ENCODE results near the gene SESTD1. TPM values are rescaled to one million over a fixed set of nuclear protein-coding genes. Genes with fewer than 3 reads are reported as not detected.
"Not testable (repeated sequence)": the region's sequence is repeated elsewhere in the genome, so short reads cannot be mapped to it uniquely, and the experiment has no call there.

The SESTD1 gene
- total RNA-seq, 6 donors from 2014 or later = 38.0 to 108 (median 92.4) TPM

DNA sequence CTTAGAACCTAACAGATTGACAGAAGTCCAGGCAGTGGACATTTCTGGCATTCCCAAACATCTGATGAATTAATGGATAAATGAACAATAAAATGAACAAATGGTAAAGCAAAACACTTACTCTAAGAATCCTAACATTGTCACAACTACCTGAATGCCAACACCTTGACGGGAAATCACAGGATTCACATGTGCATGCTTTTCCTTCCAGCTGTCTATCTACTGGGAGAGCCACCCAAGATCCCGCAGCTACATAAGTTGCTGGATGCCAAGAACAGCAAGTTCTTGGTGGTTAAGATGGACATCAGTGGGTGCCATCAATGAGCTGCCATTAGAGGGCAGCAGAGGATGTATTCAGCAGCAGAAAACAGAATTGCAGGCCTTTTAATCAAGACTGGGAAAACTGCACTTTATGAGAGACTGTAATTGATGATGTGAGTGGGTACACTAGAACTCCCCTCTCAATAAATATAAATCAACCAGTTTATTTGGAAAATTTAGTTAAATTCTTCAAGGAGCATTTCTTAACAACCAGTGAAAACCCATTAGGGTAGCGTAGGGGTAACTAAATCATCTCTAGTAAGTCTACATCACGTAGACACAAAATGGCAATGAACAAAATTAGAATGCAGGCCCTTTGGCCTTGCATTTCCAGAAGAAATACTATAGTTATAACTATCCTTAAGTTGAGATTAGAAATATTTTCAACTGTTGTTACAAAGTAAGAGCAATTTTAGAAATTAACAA, 45.6 kb downstream of the SESTD1 start:
- peak in 1 of 2 donors; percentile 81 for DNase-seq
- WGBS, 2 donors = 56 to 57% methylated on average over 4 of the region's 4 CpGs

DNA sequence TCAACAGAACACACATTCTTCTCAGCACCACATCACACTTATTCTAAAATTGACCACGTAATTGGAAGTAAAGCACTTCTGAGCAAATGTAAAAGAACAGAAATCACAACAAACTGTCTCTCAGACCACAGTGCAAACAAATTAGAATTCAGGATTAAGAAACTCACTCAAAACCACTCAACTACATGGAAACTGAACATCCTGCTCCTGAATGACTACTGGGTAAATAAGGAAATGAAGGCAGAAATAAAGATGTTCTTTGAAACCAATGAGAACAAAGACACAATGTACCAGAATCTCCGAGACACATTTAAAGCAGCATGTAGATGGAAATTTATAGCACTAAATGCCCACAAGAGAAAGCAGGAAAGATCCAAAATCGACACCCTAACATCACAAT, 50.0 kb downstream of the SESTD1 start:
- H3K36me3 ChIP-seq; ATAC-seq (ENCODE audit: low FRiP score in 2 of 2); H3K27me3 ChIP-seq; H3K4me1 ChIP-seq; H3K9me3 ChIP-seq; DNase-seq; H3K4me3 ChIP-seq: not testable (repeated sequence)
- TF ChIP-seq EP300 (IDR thresholded peaks at IDR 0.05) = peak in 2 of 4 donors; percentile 78 to 91
- 76% methylated on average over 3 of the region's 3 CpGs; no CpG with 5 or more reads in 1 of the 2 donors for WGBS, 2 donors
- peak overlapping the region in 2 of 4 donors; percentile 15 to 23 for H3K27ac ChIP-seq

More for the DNA sequence above, 45.6 kb downstream of the SESTD1 start:
- peak; percentile 79 to 92 for ATAC-seq (ENCODE audit: low FRiP score in 2 of 2)
- Histone ChIP-seq H3K9me3 (no peaks in the 10 kb centered on the region), H3K4me3 (no peak overlapping the region), H3K27ac (no peak overlapping the region), H3K36me3 (no peaks in the 10 kb centered on the region), H3K27me3 (no peaks in the 10 kb centered on the region), H3K4me1 (peaks cover 0 to 9% (median 8%) of the 10 kb centered on the region in 4 donors)
- TF ChIP-seq POLR2AphosphoS5 (IDR thresholded peaks at IDR 0.05) (no peak), POLR2A (IDR thresholded peaks at IDR 0.05) (no peak), EP300 (IDR thresholded peaks at IDR 0.05) (no peak)
- TF ChIP-seq, protein P1, sequence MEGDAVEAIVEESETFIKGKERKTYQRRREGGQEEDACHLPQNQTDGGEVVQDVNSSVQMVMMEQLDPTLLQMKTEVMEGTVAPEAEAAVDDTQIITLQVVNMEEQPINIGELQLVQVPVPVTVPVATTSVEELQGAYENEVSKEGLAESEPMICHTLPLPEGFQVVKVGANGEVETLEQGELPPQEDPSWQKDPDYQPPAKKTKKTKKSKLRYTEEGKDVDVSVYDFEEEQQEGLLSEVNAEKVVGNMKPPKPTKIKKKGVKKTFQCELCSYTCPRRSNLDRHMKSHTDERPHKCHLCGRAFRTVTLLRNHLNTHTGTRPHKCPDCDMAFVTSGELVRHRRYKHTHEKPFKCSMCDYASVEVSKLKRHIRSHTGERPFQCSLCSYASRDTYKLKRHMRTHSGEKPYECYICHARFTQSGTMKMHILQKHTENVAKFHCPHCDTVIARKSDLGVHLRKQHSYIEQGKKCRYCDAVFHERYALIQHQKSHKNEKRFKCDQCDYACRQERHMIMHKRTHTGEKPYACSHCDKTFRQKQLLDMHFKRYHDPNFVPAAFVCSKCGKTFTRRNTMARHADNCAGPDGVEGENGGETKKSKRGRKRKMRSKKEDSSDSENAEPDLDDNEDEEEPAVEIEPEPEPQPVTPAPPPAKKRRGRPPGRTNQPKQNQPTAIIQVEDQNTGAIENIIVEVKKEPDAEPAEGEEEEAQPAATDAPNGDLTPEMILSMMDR (IDR thresholded peaks at IDR 0.05) = peak; percentile 34 to 78 (median 72)

DNA sequence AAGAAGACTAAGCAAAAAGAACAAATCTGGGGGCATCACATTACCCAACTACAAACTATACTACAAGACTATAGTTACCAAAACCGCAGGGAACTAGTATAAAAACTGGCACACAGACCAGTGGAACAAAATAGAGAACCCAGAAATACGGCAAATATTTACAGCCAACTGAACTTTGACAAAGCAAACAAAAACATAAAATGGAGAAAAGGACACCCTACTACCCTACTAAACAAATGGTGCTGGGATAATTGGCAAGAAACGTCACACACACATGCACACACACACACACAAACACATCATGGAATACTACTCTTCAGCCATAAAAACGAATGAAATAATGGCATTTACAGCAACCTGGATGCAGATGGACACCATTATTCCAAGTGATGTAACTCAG, 53.3 kb downstream of the SESTD1 start:
- 93% methylated on average over 4 of the region's 4 CpGs; no CpG with 5 or more reads in 1 of the 2 donors for WGBS, 2 donors
- Histone ChIP-seq H3K27ac (no peak overlapping the region), H3K4me3 (no peak overlapping the region), H3K9me3 (peaks cover 0 to 6% (median 3%) of the 10 kb centered on the region in 4 donors), H3K4me1 (no peaks in the 10 kb centered on the region), H3K36me3 (no peaks in the 10 kb centered on the region), H3K27me3 (no peaks in the 10 kb centered on the region)
- TF ChIP-seq EP300 (IDR thresholded peaks at IDR 0.05) (no peak), POLR2AphosphoS5 (IDR thresholded peaks at IDR 0.05) (no peak), POLR2A (IDR thresholded peaks at IDR 0.05) (no peak)
- TF ChIP-seq, protein P1 (IDR thresholded peaks at IDR 0.05) = no peak
- DNase-seq (no peak), ATAC-seq (ENCODE audit: low FRiP score in 2 of 2) (no peak)

DNA sequence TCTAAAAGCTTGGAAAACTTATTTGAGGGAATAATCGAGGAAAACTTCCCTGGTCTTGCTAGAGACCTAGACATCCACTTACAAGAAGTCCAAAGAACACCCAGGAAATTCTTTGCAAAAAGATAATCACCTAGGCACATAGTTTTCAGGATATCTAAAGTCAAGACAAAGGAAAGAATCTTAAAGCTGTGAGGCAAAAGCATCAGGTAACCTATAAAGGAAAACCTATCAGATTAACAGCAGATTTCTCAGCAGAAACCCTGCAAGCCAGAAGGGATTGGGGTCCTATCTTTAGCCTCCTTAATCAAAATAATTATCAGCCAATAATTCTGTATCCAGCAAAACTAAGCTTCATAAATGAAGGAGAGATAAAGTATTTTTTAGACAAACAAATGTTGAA, 56.4 kb downstream of the SESTD1 start:
- not testable (repeated sequence) for H3K27me3 ChIP-seq; ATAC-seq (ENCODE audit: low FRiP score in 2 of 2); H3K4me3 ChIP-seq; H3K27ac ChIP-seq; H3K4me1 ChIP-seq; DNase-seq; H3K36me3 ChIP-seq; H3K9me3 ChIP-seq
- WGBS, 2 donors = 79% methylated on average over 1 of the region's 1 CpG; no CpG with 5 or more reads in 1 of the 2 donors

DNA sequence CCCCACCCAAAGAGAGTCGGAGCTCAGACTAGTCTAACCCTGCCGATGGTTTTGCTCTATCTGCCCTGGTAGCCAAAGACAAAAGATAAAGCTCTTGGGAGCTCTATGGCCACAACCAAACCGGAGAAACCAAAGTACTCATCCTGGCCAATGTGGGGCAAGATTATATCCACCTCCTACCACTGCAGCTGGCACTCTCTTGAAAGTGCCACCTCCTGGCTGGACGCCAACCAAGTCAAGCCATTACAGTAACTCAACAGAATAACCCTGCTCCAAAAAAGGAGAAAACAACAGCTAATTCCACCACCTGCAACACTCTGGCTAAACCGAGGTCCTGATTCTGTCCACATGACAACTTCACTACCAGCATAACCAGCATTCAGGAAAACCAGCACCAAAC, 57.6 kb downstream of the SESTD1 start:
- TF ChIP-seq POLR2AphosphoS5 (IDR thresholded peaks at IDR 0.05) (no peak), POLR2A (IDR thresholded peaks at IDR 0.05) (no peak), EP300 (IDR thresholded peaks at IDR 0.05) (no peak)
- TF ChIP-seq, protein P1 (IDR thresholded peaks at IDR 0.05) = no peak
- Histone ChIP-seq H3K4me1 (no peaks in the 10 kb centered on the region), H3K4me3 (no peak overlapping the region), H3K9me3 (peaks cover 0 to 14% (median 6%) of the 10 kb centered on the region in 4 donors), H3K36me3 (no peaks in the 10 kb centered on the region), H3K27ac (no peak overlapping the region), H3K27me3 (no peaks in the 10 kb centered on the region)
- ATAC-seq (ENCODE audit: low FRiP score in 2 of 2) (no peak), DNase-seq (no peak)
- 97% methylated on average over 5 of the region's 5 CpGs; no CpG with 5 or more reads in 1 of the 2 donors for WGBS, 2 donors

DNA sequence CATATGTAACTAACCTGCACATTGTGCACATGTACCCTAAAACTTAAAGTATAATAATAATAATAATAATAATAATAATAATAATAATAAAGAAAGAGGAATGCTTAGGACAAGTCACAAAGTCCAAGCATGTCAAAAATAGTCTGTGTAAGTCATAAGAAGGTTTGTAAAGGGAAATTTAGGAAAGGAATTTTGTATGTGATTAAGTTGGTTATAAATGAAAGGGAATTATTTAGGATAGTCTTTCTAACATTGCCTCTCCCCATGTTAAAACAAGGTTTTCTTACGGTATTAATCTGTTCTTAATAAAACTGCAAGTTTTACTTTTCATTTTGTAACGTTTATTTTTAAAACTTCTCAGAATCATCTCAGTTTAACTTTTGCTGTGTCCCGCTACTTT, 62.8 kb downstream of the SESTD1 start:
- DNase-seq (no peak), ATAC-seq (ENCODE audit: low FRiP score in 2 of 2) (no peak)
- WGBS, 2 donors = 97% methylated on average over 3 of the region's 3 CpGs; no CpG with 5 or more reads in 1 of the 2 donors
- Histone ChIP-seq H3K9me3 (peaks cover 0 to 12% (median 4%) of the 10 kb centered on the region in 4 donors), H3K4me3 (no peak overlapping the region), H3K27me3 (no peaks in the 10 kb centered on the region), H3K36me3 (no peaks in the 10 kb centered on the region), H3K4me1 (no peaks in the 10 kb centered on the region), H3K27ac (no peak overlapping the region)
- TF ChIP-seq, protein P1 (IDR thresholded peaks at IDR 0.05) = no peak
- TF ChIP-seq POLR2A (IDR thresholded peaks at IDR 0.05) (no peak), EP300 (IDR thresholded peaks at IDR 0.05) (no peak), POLR2AphosphoS5 (IDR thresholded peaks at IDR 0.05) (no peak)

DNA sequence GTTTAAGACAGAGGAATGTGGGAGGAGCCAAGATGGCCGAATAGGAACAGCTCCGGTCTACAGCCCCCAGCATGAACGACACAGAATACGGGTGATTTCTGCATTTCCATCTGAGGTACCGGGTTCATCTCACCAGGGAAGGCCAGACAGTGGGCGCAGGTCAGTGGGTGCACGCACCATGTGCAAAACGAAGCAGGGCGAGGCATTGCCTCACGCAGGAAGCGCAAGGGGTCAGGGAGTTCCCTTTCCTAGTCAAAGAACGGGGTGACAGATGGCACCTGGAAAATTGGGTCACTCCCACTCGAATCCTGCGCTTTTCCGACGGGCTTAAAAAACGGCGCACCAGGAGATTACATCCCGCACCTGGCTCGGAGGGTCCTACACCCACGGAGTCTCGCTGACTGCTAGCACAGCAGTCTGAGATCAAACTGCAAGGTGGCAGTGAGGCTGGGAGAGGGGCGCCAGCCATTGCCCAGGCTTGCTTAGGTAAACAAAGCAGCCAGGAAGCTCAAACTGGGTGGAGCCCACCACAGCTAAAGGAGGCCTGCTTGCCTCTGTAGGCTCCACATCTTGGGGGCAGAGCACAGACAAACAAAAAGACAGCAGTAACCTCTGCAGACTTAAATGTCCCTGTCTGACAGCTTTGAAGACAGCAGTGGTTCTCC, 68.6 kb downstream of the SESTD1 start:
- not testable (repeated sequence) for H3K4me3 ChIP-seq; H3K27ac ChIP-seq; H3K36me3 ChIP-seq; H3K4me1 ChIP-seq; ATAC-seq (ENCODE audit: low FRiP score in 2 of 2); H3K9me3 ChIP-seq; H3K27me3 ChIP-seq
- 89 to 96% methylated on average over 23 of the region's 23 CpGs for WGBS, 2 donors
- peak in 1 of 2 donors; percentile 2 for DNase-seq
